Effector memory CD4-positive, alpha-beta T cell (primary cell): ENCODE measurements around the gene DEDD.

Source experiments
- DNase-seq, 3 donors: peaks; one replicate each; pipeline ENCODE4 v3.0.0-alpha.2; 2020
- H3K27ac ChIP-seq: 2 replicates; pipeline ENCODE4 v1.7.0; 2013; ENCODE audit warnings: mild to moderate bottlenecking, low read length, moderate library complexity; ENCODE audit not compliant: insufficient read depth, poor library complexity, severe bottlenecking
- H3K27me3 ChIP-seq: replicated peaks from 2 replicates; pipeline ENCODE4 v1.7.0; 2013; ENCODE audit warnings: mild to moderate bottlenecking, low read length; ENCODE audit not compliant: insufficient read depth, control insufficient read depth, poor library complexity, severe bottlenecking
- H3K36me3 ChIP-seq: 2 replicates; pipeline ENCODE4 v1.7.0; 2013; ENCODE audit warnings: mild to moderate bottlenecking, low read length, moderate library complexity; ENCODE audit not compliant: control insufficient read depth, insufficient read depth
- H3K4me1 ChIP-seq: 2 replicates; pipeline ENCODE4 v1.7.0; 2013; ENCODE audit warnings: low read length, mild to moderate bottlenecking; ENCODE audit not compliant: control insufficient read depth, insufficient read depth, poor library complexity, severe bottlenecking
- H3K4me3 ChIP-seq: 2 replicates; pipeline ENCODE4 v1.7.0; 2013; ENCODE audit warnings: low read length, low read depth, mild to moderate bottlenecking; ENCODE audit not compliant: insufficient read depth, poor library complexity, severe bottlenecking
- H3K9me3 ChIP-seq: 2 replicates; pipeline ENCODE4 v1.7.0; 2013; ENCODE audit warnings: mild to moderate bottlenecking, low read length, moderate library complexity; ENCODE audit not compliant: control insufficient read depth
- total RNA-seq, 3 donors: gene quantifications; one replicate each; lab custom pipeline; 2026; lab: John Stamatoyannopoulos, UW

Gene DEDD
- 32.8 to 40.1 (median 34.4) reads per million in 3 donors for total RNA-seq

GRCh38 chr1:161132410-161133219, at the start of gene DEDD:
DEDD (minus strand) TSS chr1:161132667; CDS start chr1:161124462, 8,205 bp downstream.
- Histone ChIP-seq H3K27ac (peak within 1 kb of the TSS; percentile 81), H3K4me1 (peaks cover 18% of the 10 kb centered on the region), H3K27me3 (no peaks in the 10 kb centered on the region), H3K9me3 (no peaks in the 10 kb centered on the region), H3K36me3 (no peaks in the 10 kb centered on the region), H3K4me3 (peak within 1 kb of the TSS; percentile 73)
- DNase-seq = peak; percentile 87 to 92 (median 90)

DNA sequence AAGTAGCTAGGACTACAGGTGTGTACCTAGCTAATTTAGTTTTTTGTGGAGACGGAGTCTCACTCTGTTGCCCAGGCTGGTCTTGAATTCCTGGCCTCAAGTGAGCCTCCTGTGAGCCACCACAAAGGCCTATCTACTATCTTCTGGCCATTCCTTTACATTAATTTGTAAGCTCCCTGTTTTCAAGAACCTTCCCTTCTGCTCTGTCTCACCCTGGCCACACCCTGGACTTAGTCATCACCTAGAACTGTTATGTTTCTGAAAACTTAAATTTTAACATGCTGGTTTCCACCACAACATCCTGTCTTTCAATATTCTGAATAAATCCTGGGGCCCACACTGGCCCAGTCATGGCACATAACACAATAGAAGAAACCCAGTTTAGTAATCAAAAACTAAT, 49.7 kb upstream of the DEDD start:
- Histone ChIP-seq H3K27ac (peak overlapping the region; percentile 70), H3K4me3 (no peak overlapping the region), H3K36me3 (no peaks in the 10 kb centered on the region), H3K4me1 (peaks cover 66% of the 10 kb centered on the region), H3K9me3 (no peaks in the 10 kb centered on the region), H3K27me3 (no peaks in the 10 kb centered on the region)
- DNase-seq = peak in 1 of 3 donors; percentile 37

DNA sequence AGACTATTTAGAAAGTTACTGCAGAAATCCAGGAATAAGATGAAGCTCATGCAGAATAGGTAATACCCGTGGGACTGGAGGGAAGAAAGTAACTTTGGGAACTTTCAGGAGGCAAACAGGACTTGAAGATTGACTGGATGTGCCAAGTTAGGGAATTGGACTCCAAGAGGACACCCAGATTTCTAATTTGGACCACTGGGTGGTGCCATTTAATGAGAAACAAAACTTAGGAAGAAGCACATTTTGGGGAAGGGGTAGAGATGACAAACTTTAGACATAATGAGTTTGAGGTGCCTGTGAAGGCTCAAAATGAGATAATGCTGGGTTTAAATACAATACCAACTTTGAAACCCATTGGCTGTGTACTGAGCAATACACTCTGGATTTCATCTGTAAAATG, 48.2 kb upstream of the DEDD start:
- H3K4me3 ChIP-seq = no peak overlapping the region
- H3K27ac ChIP-seq = no peak overlapping the region
- DNase-seq = no peak
- no peaks in the 10 kb centered on the region for H3K27me3 ChIP-seq
- no peaks in the 10 kb centered on the region for H3K9me3 ChIP-seq
- peaks cover 61% of the 10 kb centered on the region for H3K4me1 ChIP-seq
- peaks cover 2% of the 10 kb centered on the region for H3K36me3 ChIP-seq

DNA sequence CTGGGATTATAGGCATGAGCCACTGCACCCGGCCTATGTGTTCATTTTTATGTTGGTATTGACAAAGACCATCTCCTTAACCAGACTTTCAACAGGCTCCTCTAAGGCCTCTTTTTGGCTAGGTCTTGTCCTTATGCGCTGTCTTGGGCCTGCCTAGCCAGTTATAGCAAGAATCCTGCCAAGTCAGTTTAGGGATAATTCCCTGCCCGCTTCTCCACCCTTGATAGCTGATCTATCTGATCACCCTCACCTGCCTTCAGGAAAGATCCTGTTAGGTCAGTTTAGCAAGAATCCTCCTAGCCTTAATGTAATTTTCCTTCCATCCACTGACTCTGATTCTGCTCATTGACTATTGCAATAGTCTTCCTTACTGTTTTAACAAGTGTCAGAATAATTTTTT, 47.2 kb upstream of the DEDD start:
- Histone ChIP-seq H3K4me3 (no peak overlapping the region), H3K36me3 (peaks cover 7% of the 10 kb centered on the region), H3K27me3 (no peaks in the 10 kb centered on the region), H3K9me3 (no peaks in the 10 kb centered on the region), H3K27ac (no peak overlapping the region), H3K4me1 (peaks cover 58% of the 10 kb centered on the region)
- DNase-seq = no peak

DNA sequence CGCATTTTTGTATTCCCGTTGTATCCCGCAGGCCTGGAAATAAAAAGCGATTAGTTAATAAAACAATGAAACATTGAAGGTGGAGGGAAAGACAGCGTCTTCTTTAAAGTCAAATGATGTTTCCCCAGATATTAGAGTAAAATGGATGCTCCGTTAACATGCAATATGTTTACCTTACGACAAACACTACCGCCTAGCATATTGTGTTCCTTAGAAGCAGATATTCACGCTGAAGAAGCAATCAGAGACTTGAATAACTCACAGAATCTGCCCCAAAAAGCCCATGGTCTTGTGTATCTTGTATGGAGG, 45.4 kb upstream of the DEDD start:
- H3K27me3 ChIP-seq = no peaks in the 10 kb centered on the region
- peaks cover 40% of the 10 kb centered on the region for H3K4me1 ChIP-seq
- no peak for DNase-seq
- H3K27ac ChIP-seq = peak overlapping the region; percentile 94
- H3K36me3 ChIP-seq = peaks cover 24% of the 10 kb centered on the region
- H3K4me3 ChIP-seq = peak overlapping the region; percentile 97
- H3K9me3 ChIP-seq = no peaks in the 10 kb centered on the region

DNA sequence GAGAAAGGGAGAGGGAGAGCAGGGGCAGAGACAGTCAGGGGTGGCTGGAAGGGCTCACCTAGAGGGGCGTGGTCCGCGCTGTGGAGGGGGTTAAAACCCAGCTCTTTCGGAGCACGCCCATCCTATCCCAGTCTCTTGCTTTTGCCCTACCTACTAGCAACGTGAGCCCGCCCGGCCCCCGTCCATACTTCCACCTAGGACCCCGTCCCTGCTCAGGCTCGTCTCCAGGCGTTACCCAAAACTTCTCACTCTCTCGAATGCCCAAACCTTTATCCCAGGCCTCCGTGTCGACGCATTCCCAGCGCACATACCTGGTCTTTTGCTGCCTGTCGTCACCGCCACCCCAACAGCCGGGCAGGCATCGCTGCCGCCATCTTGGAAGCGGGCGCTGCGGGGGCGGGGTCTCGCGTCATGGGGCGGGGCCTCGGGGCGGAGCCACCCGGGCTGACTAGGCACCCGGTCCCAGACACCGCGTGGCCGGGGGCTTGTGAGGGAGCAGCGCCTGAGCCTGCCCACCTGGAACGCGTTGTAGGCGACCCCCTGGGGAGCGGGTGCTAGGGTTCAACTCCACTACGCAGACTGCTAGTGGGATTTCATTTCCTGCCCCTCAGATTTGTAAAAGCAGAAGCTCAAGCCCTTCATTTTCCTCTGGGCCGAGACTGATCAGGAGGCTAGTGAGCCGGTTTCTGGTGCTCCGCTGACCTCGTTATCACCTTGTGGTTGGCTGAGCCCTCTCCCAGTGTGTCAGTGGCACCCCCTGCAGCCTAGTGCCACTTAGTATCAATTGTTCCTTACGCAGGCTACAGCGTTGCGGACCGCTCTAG, 44.9 kb upstream of the DEDD start, which contains the start of gene B4GALT3:
TSS of gene B4GALT3 (minus strand) at position 396 of the 824 bp plus-strand sequence. CDS start 1,447 bp downstream, outside the sequence.
- H3K4me1 ChIP-seq = peaks cover 35% of the 10 kb centered on the region

GRCh38 chr1:161176468-161177111, 44.1 kb upstream of the DEDD start:
- peaks cover 28% of the 10 kb centered on the region for H3K4me1 ChIP-seq
- no peaks in the 10 kb centered on the region for H3K27me3 ChIP-seq
- peak overlapping the region; percentile 97 for H3K4me3 ChIP-seq
- no peak for DNase-seq
- H3K27ac ChIP-seq = peak overlapping the region; percentile 94
- peaks cover 36% of the 10 kb centered on the region for H3K36me3 ChIP-seq
- no peaks in the 10 kb centered on the region for H3K9me3 ChIP-seq

More for the DNA sequence above, 44.9 kb upstream of the DEDD start, which contains the start of gene B4GALT3:
- Histone ChIP-seq H3K4me3 (peak within 1 kb of the TSS; percentile 97), H3K27ac (peak within 1 kb of the TSS; percentile 94), H3K9me3 (no peaks in the 10 kb centered on the region), H3K27me3 (no peaks in the 10 kb centered on the region), H3K36me3 (peaks cover 29% of the 10 kb centered on the region)
- peak; percentile 86 for DNase-seq

DNA sequence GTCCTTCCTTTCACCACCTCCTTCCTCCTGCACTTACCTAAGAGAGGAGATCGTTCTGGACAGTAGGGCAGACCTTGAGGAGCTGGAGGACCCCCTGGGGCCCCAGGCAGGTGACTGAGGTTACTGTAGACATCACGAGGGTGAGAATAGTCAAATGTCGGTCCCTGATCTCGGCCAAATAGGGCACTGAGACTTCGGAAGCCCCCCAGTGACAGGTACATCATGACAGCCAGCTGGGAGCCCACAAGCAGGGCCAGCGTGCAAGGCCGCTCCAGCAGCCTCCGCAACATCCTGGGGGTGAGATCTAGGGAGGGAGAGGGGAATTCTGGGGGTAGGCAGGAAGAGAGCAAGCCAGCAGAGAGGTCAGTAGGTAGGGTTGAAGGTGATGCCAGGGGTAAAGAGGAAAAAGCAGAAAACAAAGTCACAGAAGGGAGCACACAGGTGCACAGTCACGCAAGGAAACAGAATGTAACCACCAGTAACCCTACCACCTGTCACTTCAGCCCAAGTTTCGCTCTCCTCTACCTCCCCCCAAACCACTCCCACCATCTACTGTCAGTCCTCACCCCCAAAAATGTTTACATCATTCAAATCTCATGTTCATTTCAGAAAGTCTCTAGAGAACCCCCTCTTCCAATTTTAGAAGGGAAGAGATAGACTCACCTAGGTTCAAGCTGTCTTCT, 43.4 kb upstream of the DEDD start:
- H3K9me3 ChIP-seq = no peaks in the 10 kb centered on the region
- DNase-seq = no peak
- peak overlapping the region; percentile 94 for H3K27ac ChIP-seq
- H3K36me3 ChIP-seq = peaks cover 43% of the 10 kb centered on the region
- H3K4me1 ChIP-seq = peaks cover 22% of the 10 kb centered on the region
- H3K27me3 ChIP-seq = no peaks in the 10 kb centered on the region
- peak overlapping the region; percentile 97 for H3K4me3 ChIP-seq

DNA sequence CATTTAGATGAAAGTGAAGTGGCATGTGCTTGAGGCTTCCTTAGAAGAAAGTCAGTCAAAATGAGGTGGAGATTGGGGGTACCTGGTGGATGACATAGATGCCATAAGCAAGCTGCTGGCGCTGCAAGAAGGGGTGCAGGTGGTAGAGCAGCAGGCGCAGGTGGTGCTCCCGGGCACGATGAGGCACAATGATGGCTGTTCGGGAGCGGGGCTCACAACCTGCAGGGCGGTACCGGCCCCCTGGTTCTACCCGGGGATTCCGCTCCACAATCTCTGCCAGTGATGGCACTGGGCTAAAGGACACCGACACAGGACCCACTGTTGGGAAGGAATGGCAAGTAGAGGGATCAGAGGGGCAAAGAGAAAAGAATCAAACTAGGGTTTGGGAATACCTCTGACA, 42.4 kb upstream of the DEDD start:
- H3K4me3 ChIP-seq = no peak overlapping the region
- no peaks in the 10 kb centered on the region for H3K27me3 ChIP-seq
- no peak for DNase-seq
- peaks cover 15% of the 10 kb centered on the region for H3K4me1 ChIP-seq
- no peaks in the 10 kb centered on the region for H3K9me3 ChIP-seq
- peaks cover 50% of the 10 kb centered on the region for H3K36me3 ChIP-seq
- H3K27ac ChIP-seq = no peak overlapping the region
